Superior temporal gyrus (tissue), 1 donor: ENCODE data around the gene DENND10.
"Not testable (repeated sequence)": the region's sequence is repeated elsewhere in the genome, so short reads cannot be mapped to it uniquely, and the experiment has no call there.

ENCODE experiments used
- DNase-seq: peaks from one replicate; pipeline ENCODE4 v3.0.0-alpha.2; 2016; ENCODE audit errors: extremely low spot score

DENND10 gene

GRCh38 chr10:119166564-119166963, 62.7 kb downstream of the DENND10 start:
- DNase-seq = no peak

DNA sequence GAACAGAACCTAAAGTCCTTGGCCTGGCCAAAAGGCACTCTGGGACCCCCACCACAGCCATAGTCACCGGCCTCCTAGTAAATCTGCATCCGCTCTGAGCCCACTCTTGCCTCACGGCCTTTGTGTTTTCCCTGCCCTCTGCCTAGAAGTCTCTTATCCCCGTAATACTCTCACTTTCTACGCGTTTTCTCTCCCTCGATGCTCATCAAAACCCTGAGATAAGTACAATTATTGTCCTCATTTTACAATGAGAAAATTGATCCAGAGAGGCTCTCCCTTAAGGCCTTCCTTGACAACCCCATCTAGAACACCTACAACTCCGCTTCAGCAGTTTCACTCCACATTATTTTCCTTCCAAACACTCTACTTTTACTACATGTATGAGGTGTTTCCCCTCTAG, 63.1 kb downstream of the DENND10 start:
- no peak for DNase-seq

GRCh38 chr10:119174109-119174508, 70.2 kb downstream of the DENND10 start:
- no peak for DNase-seq

GRCh38 chr10:119176166-119176565, 72.3 kb downstream of the DENND10 start:
- no peak for DNase-seq

GRCh38 chr10:119177708-119178371, 73.9 kb downstream of the DENND10 start:
- DNase-seq = no peak

- DNase-seq = peak; percentile 93
Observed at GRCh38 chr10:119178372-119179119, 74.6 kb downstream of the DENND10 start, which contains the start of gene PRDX3. Gene PRDX3 (minus strand): TSS chr10:119178812. CDS start chr10:119178790, 22 bp downstream.

DNA sequence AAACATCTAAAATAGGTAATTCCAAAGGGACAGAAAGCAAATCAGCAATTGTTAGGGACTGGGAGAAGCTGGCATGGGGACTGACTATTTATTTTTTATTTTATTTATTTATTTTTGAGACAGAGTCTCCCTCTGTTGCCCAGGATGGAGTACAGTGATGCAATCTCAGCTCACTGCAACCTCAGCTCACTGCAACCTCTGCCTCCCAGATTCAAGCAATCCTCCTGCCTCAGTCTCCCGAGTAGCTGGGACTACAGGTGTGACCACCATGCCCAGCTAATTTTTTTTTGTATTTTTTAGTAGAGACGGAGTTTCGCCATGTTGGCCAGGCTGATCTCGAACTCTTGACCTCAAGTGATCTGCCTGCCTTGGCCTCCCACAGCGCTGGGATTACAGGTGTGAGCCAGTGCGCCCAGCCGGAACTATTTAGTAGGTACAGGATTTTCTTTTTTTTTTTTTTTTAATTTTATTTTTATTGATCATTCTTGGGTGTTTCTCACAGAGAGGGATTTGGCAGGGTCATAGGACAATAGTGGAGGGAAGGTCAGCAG, 77.0 kb downstream of the DENND10 start:
- DNase-seq = not testable (repeated sequence)

DNA sequence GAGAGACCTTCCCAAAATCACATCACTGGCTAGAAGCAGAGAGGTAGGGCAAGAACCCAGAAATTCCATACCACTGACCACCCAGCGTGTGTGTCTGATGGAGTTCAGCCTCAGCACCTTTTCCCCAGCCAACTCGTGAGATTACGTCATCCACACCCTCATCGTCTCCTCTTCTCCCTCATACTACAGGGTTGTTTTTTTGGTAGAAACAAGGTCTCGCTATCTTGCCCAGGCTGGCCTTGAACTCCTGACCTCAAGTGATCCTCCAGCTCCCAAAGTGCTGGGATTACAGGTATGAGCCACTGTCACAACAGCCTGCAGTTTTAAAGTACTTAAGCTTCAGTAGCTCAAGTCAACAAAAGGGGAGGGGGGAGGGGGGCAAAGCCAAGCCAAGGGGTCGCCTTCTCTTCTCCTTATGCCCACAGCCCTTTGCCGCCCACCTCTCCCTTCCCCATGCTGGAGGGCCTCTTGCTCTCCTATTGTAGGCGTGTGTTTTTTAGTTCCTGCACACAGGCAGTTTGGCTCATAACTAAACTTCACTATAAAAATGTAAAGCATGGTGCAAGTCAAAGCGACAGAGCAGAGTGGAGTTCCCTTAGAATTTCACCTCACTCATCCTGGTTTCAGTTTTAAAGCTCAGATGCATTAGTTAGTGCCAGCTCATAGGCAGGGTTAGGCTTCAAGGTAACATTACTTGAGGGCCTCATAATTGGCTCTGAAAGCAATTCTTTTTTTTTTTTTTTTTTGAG, 79.9 kb downstream of the DENND10 start:
- DNase-seq = no peak
